ENCODE data around the gene IL1F10. TPM values are rescaled to one million over a fixed set of nuclear protein-coding genes. Genes with fewer than 3 reads are reported as not detected.

IL1F10 gene
- total RNA-seq, 4 donors from 2014 or later = 8.3 to 41.6 (median 20.1) TPM

DNA sequence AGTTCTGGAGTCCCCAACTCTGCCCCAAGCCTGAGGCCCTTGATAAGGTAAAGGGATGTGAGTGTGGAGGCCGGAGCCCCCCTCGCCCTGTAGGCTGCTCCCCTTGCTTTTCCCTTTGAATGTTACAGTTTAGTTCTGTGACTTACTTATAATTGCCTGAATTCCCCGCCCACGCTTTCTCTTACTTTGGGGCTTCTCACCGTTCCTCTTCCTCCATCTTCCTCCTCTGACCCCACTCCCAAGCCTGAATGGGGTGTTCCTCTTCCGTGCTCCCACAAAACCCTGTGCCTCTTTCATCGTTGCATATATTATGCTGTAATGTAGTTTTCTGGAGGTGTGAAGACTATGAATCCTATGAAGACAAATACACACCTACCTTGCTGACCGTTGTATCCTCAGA is 44.7 kb downstream of the IL1F10 start:
- H3K4me3 ChIP-seq (ENCODE audit: low read depth, poor library complexity, severe bottlenecking) = no peak overlapping the region
- intact Hi-C loops (cut with DNase I; ENCODE audit: low total_unique reads) = no loop called here
- WGBS, 2 donors = 84 to 90% methylated on average over 8 of the region's 8 CpGs
- no peak for DNase-seq (ENCODE audit: low spot score in 2 of 2)
- TF ChIP-seq, protein P1, sequence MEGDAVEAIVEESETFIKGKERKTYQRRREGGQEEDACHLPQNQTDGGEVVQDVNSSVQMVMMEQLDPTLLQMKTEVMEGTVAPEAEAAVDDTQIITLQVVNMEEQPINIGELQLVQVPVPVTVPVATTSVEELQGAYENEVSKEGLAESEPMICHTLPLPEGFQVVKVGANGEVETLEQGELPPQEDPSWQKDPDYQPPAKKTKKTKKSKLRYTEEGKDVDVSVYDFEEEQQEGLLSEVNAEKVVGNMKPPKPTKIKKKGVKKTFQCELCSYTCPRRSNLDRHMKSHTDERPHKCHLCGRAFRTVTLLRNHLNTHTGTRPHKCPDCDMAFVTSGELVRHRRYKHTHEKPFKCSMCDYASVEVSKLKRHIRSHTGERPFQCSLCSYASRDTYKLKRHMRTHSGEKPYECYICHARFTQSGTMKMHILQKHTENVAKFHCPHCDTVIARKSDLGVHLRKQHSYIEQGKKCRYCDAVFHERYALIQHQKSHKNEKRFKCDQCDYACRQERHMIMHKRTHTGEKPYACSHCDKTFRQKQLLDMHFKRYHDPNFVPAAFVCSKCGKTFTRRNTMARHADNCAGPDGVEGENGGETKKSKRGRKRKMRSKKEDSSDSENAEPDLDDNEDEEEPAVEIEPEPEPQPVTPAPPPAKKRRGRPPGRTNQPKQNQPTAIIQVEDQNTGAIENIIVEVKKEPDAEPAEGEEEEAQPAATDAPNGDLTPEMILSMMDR (IDR thresholded peaks at IDR 0.05) = no peak
- no peak for TF ChIP-seq POLR2A (IDR thresholded peaks at IDR 0.05)

DNA sequence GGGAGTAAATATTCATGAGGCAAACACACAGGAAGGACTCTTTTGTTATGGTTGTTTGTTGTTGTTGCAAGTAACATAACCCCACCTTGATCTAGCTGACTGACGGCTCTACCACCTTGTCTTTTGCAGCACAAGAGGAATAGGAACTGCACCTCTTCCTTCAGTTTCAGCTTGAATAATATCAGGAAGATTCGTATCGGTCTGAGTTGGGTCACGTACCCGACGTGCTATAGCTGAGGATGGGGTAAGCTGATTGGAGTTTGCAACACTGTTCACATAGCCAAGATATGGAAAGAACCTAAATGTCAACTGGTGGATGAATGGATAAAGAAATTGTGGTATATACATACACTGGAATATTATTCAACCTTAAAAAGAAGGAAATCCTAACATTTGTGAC is 45.1 kb downstream of the IL1F10 start:
- intact Hi-C loops (cut with DNase I; ENCODE audit: low total_unique reads) = no loop called here
- no peak for DNase-seq (ENCODE audit: low spot score in 2 of 2)
- H3K4me3 ChIP-seq (ENCODE audit: low read depth, poor library complexity, severe bottlenecking) = no peak overlapping the region
- TF ChIP-seq, protein P1 (IDR thresholded peaks at IDR 0.05) = no peak
- no peak for TF ChIP-seq POLR2A (IDR thresholded peaks at IDR 0.05)
- WGBS, 2 donors = 82 to 86% methylated on average over 6 of the region's 6 CpGs

DNA sequence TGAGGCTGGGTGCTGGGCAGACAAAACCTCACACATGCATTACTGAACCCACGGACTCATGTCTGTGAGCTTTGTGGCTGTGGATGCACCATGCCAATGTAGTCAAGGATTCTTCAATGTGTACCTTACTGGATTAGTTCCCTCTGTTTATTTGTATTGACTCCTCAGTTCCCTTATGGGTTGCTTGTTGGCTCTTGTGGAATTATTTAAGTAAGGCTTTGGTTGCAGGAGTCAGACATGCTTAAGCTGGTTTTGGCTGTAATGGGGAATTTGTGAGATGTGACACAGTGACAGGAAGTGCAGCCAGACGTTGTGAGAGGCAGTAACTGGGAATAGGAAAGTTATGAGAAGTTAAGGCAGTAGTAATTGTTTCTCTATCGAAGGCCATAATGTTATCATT is 46.0 kb downstream of the IL1F10 start:
- TF ChIP-seq, protein P1 (IDR thresholded peaks at IDR 0.05) = no peak
- no peak for TF ChIP-seq POLR2A (IDR thresholded peaks at IDR 0.05)
- no peak for DNase-seq (ENCODE audit: low spot score in 2 of 2)
- H3K4me3 ChIP-seq (ENCODE audit: low read depth, poor library complexity, severe bottlenecking) = no peak overlapping the region
- WGBS, 2 donors = 43 to 46% methylated on average over 3 of the region's 3 CpGs
- intact Hi-C loops (cut with DNase I; ENCODE audit: low total_unique reads) = no loop called here

DNA sequence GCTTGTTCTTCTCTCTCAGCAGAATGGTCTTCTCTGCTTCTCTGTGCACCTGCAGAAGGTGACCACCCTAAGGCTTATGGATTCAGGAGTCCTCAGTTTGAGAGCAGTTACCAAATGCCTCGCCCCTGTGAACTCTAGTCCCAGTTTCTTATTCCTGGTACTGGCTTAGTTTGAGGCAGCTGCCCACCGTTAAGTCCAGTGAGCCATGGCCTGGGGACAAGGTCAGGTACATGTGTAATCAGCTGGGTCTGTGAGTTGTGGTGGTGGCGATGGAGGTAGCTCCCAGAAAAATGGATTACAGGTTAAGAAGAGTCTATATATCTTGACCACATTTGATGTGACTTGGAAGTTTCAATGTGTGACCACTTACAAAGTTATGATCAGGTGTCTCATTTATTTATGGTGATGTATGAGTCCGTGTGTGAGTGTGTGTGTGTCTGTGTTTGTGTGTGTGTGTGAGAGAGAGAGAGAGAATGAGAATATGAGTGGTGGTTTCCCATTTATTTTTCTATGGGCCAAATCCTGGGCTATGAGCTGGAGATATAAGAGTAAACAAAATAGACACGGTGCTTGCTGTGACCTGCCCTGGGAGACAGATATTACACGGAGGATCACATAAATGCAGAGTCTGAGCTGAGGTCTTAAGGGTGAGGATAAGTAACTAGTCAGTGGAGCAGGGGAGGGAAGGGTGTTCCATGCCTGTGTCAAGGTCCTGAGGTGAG is 46.6 kb downstream of the IL1F10 start:
- no peak for DNase-seq (ENCODE audit: low spot score in 2 of 2)
- TF ChIP-seq, protein P1 (IDR thresholded peaks at IDR 0.05) = no peak
- TF ChIP-seq POLR2A (IDR thresholded peaks at IDR 0.05) = no peak
- no peak overlapping the region for H3K4me3 ChIP-seq (ENCODE audit: low read depth, poor library complexity, severe bottlenecking)
- intact Hi-C loops (cut with DNase I; ENCODE audit: low total_unique reads) = no loop called here
- WGBS, 2 donors = 63 to 75% methylated on average over 6 of the region's 6 CpGs

DNA sequence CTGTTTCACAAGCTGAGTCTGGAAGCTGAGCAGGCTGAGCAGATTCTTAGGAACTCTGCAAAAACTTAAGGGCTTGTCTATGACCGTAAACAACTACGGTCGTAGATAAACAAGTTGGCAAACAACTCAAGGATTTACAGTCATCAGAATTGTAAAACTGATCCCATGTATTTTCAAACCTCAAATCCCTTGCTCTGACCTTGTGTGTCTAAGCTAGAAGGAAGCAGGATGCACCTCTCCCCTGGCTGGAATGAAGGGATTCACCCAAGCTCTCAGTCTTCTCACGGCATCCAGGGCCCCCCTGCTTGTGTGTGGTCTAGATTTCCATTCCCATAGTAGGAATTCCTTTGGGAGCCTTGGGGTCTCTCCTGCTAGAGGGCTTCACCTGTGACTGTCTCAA is 47.2 kb downstream of the IL1F10 start:
- no peak for TF ChIP-seq POLR2A (IDR thresholded peaks at IDR 0.05)
- TF ChIP-seq, protein P1 (IDR thresholded peaks at IDR 0.05) = no peak
- DNase-seq (ENCODE audit: low spot score in 2 of 2) = no peak
- intact Hi-C loops (cut with DNase I; ENCODE audit: low total_unique reads) = no loop called here
- no peak overlapping the region for H3K4me3 ChIP-seq (ENCODE audit: low read depth, poor library complexity, severe bottlenecking)
- WGBS, 2 donors = 52 to 61% methylated on average over 4 of the region's 4 CpGs

Data from lower leg skin (tissue), 4 donors.